IMR-90 (cell line): ENCODE results near the gene AFDN. TPM values are rescaled to one million over a fixed set of nuclear protein-coding genes. Genes with fewer than 3 reads are reported as not detected.

Experiments
- ATAC-seq: fragments of 200-7000 bp; cut with Tn5 transposase; 2 replicates; pipeline ENCODE4 v1.9.1; 2020; ENCODE audit warnings: low read depth, mild to moderate bottlenecking, moderate library complexity
- BruUV-seq: library from RNA; stranded (reverse); fragments of 400-500 nt; replicated peaks from 2 replicates; lab custom pipeline; 2021; lab: Mats Ljungman, UMichigan
- CTCF ChIA-PET: fragments of 300-600 bp; formaldehyde crosslinking; extraction: SDS; loops from one replicate; lab custom pipeline; 2021; ENCODE audit warnings: antibody characterized with exemption; lab: Yijun Ruan, JAX
- POLR2A ChIA-PET: fragments of 300-600 bp; sonication (Branson Sonifier 250); formaldehyde crosslinking; loops from one replicate; lab custom pipeline; 2022; ENCODE audit warnings: antibody characterized with exemption; ENCODE audit not compliant: unreplicated experiment; lab: Charles Lee
- DNase-seq: peaks from one replicate; pipeline ENCODE4 v3.0.0; 2013
- H2AFZ ChIP-seq: replicated peaks from 2 replicates; pipeline ENCODE3; 2013; ENCODE audit warnings: low read length, mild to moderate bottlenecking; ENCODE audit not compliant: poor library complexity
- H2AK5ac ChIP-seq: 2 replicates; pipeline ENCODE4 v1.6.1; 2013; ENCODE audit warnings: low read depth, low read length, inconsistent platforms
- H2AK9ac ChIP-seq: replicated peaks from 2 replicates; pipeline ENCODE3; 2013; ENCODE audit warnings: mild to moderate bottlenecking, low read depth, low read length, moderate library complexity; ENCODE audit not compliant: poor library complexity
- H2BK120ac ChIP-seq: 2 replicates; pipeline ENCODE4 v1.6.1; 2013; ENCODE audit warnings: low read depth, low read length, inconsistent platforms
- H2BK15ac ChIP-seq: 3 replicates; pipeline ENCODE4 v1.6.1; 2013; ENCODE audit warnings: low read depth, low read length, inconsistent platforms
- H2BK20ac ChIP-seq: 2 replicates; pipeline ENCODE4 v1.6.1; 2013; ENCODE audit warnings: low read depth, mild to moderate bottlenecking, inconsistent platforms, low read length, moderate library complexity
- H2BK5ac ChIP-seq: 2 replicates; pipeline ENCODE4 v1.6.1; 2013; ENCODE audit warnings: mild to moderate bottlenecking, low read depth, low read length, inconsistent platforms; ENCODE audit not compliant: poor library complexity, severe bottlenecking
- H3K14ac ChIP-seq: replicated peaks from 2 replicates; pipeline ENCODE4 v1.6.1; 2013; ENCODE audit warnings: low read depth, low read length, inconsistent platforms
- H3K18ac ChIP-seq: 2 replicates; pipeline ENCODE4 v1.6.1; 2013; ENCODE audit warnings: low read depth, low read length, control low read depth
- H3K23ac ChIP-seq: 2 replicates; pipeline ENCODE4 v1.6.1; 2013; ENCODE audit warnings: low read depth, low read length, inconsistent platforms
- H3K27ac ChIP-seq: 2 replicates; pipeline ENCODE4 v1.5.1; 2013; ENCODE audit warnings: mild to moderate bottlenecking, control low read depth, low read length; ENCODE audit not compliant: insufficient read depth
- H3K27me3 ChIP-seq: 2 replicates; pipeline ENCODE4 v1.6.1; 2013; ENCODE audit warnings: low read length; ENCODE audit not compliant: control insufficient read depth, insufficient read depth
- H3K36me3 ChIP-seq: 2 replicates; pipeline ENCODE4 v1.6.1; 2013; ENCODE audit warnings: low read length, mixed read lengths; ENCODE audit not compliant: control insufficient read depth, insufficient read depth
- H3K4ac ChIP-seq: 2 replicates; pipeline ENCODE4 v1.6.1; 2013; ENCODE audit warnings: low read depth, low read length, inconsistent platforms
- H3K4me1 ChIP-seq: 2 replicates; pipeline ENCODE4 v1.6.1; 2013; ENCODE audit warnings: low read length, mixed read lengths; ENCODE audit not compliant: control insufficient read depth, insufficient read depth
- H3K4me2 ChIP-seq: 2 replicates; pipeline ENCODE4 v1.6.1; 2013; ENCODE audit warnings: low read depth, mild to moderate bottlenecking, control low read depth, low read length, moderate library complexity
- H3K4me3 ChIP-seq: 2 replicates; pipeline ENCODE4 v1.5.1; 2013; ENCODE audit warnings: low read depth, mild to moderate bottlenecking, control low read depth, low read length, moderate library complexity; ENCODE audit not compliant: insufficient read depth
- H3K56ac ChIP-seq: 2 replicates; pipeline ENCODE4 v1.6.1; 2013; ENCODE audit warnings: low read length, inconsistent platforms; ENCODE audit not compliant: insufficient read depth; ENCODE audit errors: extremely low read depth
- H3K79me1 ChIP-seq, 2 experiments: 2 replicates each; pipeline ENCODE4 v1.6.1; 2013; ENCODE audit warnings: low read length in 2 of 2, inconsistent platforms in 1 of 2, low read depth in 1 of 2
- H3K9ac ChIP-seq: 2 replicates; pipeline ENCODE4 v1.6.1; 2013; ENCODE audit warnings: low read depth, low read length, control low read depth
- H3K9me1 ChIP-seq: 2 replicates; pipeline ENCODE4 v1.6.1; 2013; ENCODE audit warnings: low read length, inconsistent platforms; ENCODE audit not compliant: insufficient read depth
- H3K9me3 ChIP-seq: 2 replicates; pipeline ENCODE4 v1.6.1; 2013; ENCODE audit warnings: low read length; ENCODE audit not compliant: control insufficient read depth, insufficient read depth
- H4K20me1 ChIP-seq: 2 replicates; pipeline ENCODE4 v1.6.1; 2013; ENCODE audit warnings: low read length, inconsistent platforms; ENCODE audit not compliant: insufficient read depth
- H4K5ac ChIP-seq: 2 replicates; pipeline ENCODE4 v1.6.1; 2013; ENCODE audit warnings: mild to moderate bottlenecking, low read depth, low read length, control low read depth
- H4K8ac ChIP-seq, 2 experiments: 2 replicates each; pipeline ENCODE4 v1.6.1; 2013; ENCODE audit warnings: low read depth in 2 of 2, low read length in 2 of 2, control low read depth in 1 of 2, inconsistent platforms in 1 of 2
- H4K91ac ChIP-seq: 2 replicates; pipeline ENCODE4 v1.6.1; 2013; ENCODE audit warnings: low read depth, low read length, inconsistent platforms; ENCODE audit not compliant: insufficient read depth
- BHLHE40 ChIP-seq: fragments of 150-350 bp; IDR thresholded peaks from 2 replicates; pipeline ENCODE4 v1.6.1; 2016; ENCODE audit warnings: mild to moderate bottlenecking, low read depth, low read length
- CEBPB ChIP-seq: IDR thresholded peaks from 2 replicates; pipeline ENCODE4 v1.6.1; 2012; ENCODE audit warnings: low read depth, low read length, improper control_type of control experiment
- CHD1 ChIP-seq: IDR thresholded peaks from 2 replicates; pipeline ENCODE4 v1.6.1; 2012; ENCODE audit warnings: low read depth, low read length, improper control_type of control experiment
- CTCF ChIP-seq: conservative IDR thresholded peaks from 2 replicates; pipeline ENCODE4 v1.5.1; 2012; ENCODE audit warnings: mild to moderate bottlenecking, low read depth, low read length, improper control_type of control experiment
- ELK1 ChIP-seq: fragments of 150-350 bp; IDR thresholded peaks from 2 replicates; pipeline ENCODE4 v1.6.1; 2016; ENCODE audit warnings: low read depth, mild to moderate bottlenecking, low read length, moderate library complexity, borderline replicate concordance
- FOS ChIP-seq: fragments of 150-350 bp; IDR thresholded peaks from 2 replicates; pipeline ENCODE4 v1.6.1; 2016; ENCODE audit warnings: low read depth, low read length
- MAFK ChIP-seq: IDR thresholded peaks from 2 replicates; pipeline ENCODE4 v1.6.1; 2012; ENCODE audit warnings: low read depth, low read length, improper control_type of control experiment
- MAZ ChIP-seq: IDR thresholded peaks from 2 replicates; pipeline ENCODE4 v1.6.1; 2012; ENCODE audit warnings: low read depth, mild to moderate bottlenecking, low read length, improper control_type of control experiment, moderate library complexity, borderline replicate concordance
- MXI1 ChIP-seq: IDR thresholded peaks from 2 replicates; pipeline ENCODE4 v1.6.1; 2012; ENCODE audit warnings: low read depth, mild to moderate bottlenecking, low read length, moderate library complexity, borderline replicate concordance
- NFE2L2 ChIP-seq: fragments of 150-350 bp; IDR thresholded peaks from 2 replicates; pipeline ENCODE4 v1.6.1; 2016; ENCODE audit warnings: low read depth, mild to moderate bottlenecking, low read length
- POLR2A ChIP-seq: IDR thresholded peaks from 2 replicates; pipeline ENCODE4 v1.6.1; 2012; ENCODE audit warnings: mild to moderate bottlenecking, low read depth, low read length
- RAD21 ChIP-seq: IDR thresholded peaks from 2 replicates; pipeline ENCODE4 v1.6.1; 2012; ENCODE audit warnings: low read length, improper control_type of control experiment
- RCOR1 ChIP-seq: IDR thresholded peaks from 2 replicates; pipeline ENCODE4 v1.6.1; 2012; ENCODE audit warnings: mild to moderate bottlenecking, low read length, improper control_type of control experiment; ENCODE audit not compliant: insufficient replicate concordance
- RFX5 ChIP-seq: IDR thresholded peaks from 2 replicates; pipeline ENCODE4 v1.8.0; 2012; ENCODE audit warnings: low read depth, mild to moderate bottlenecking, low read length, moderate library complexity
- SMC3 ChIP-seq: fragments of 150-350 bp; IDR thresholded peaks from 2 replicates; pipeline ENCODE4 v1.6.1; 2016; ENCODE audit warnings: low read depth, mild to moderate bottlenecking, antibody characterized with exemption, low read length, moderate library complexity
- USF2 ChIP-seq: fragments of 150-350 bp; IDR thresholded peaks from 2 replicates; pipeline ENCODE4 v1.6.1; 2017; ENCODE audit warnings: mild to moderate bottlenecking, antibody characterized with exemption, low read length, low read depth
- WGBS, 2 experiments: methylation state at CpG; one replicate each; pipeline versions ENCODE4 v1.1.5 to v1.1.7; 2013; ENCODE audit warnings: missing lambda C conversion rate in 2 of 2; ENCODE audit not compliant: insufficient read length in 1 of 2; ENCODE audit errors: extremely low coverage in 2 of 2; 5-methylcytosine and 5-hydroxymethylcytosine counted together
- dilution Hi-C: fragments of 300-500 bp; cut with HindIII; formaldehyde crosslinking; loops from one replicate; pipeline ENCODE4 v1.14.3; 2018; ENCODE audit warnings: low sequenced_read_pairs; ENCODE audit not compliant: unreplicated experiment
- in situ Hi-C: fragments of 300-500 bp; cut with MboI; formaldehyde crosslinking; loops from 3 replicates; pipeline ENCODE4 v1.14.3; 2019; ENCODE audit warnings: low sequenced_read_pairs, inconsistent platforms, mixed read lengths
- intact Hi-C: fragments of 100-400 bp; cut with micrococcal nuclease; formaldehyde crosslinking; loops from 2 replicates; pipeline ENCODE4 v1.10.0; 2022
- polyA plus RNA-seq, 3 experiments: library from polyadenylated mRNA; depleted of rRNA; stranded (reverse); fragments of >200 nt; gene quantifications; 2 replicates each; pipeline ENCODE4 v1.2.3, GENCODE V29; 2012; ENCODE audit warnings: low replicate concordance in 1 of 3
- total RNA-seq: library from RNA; depleted of rRNA; stranded (reverse); fragments of >200 nt; gene quantifications from 2 replicates; pipeline ENCODE4 v1.2.3, GENCODE V29; 2012

The AFDN gene
- total and polyA plus RNA-seq, 2 of the 4 experiments (the other 2 are of a cell fraction): 11.6 to 20.8 TPM

GRCh38 chr6:167954151-167954550, 127.4 kb downstream of the AFDN start:
- ChIA-PET CTCF (no interaction called here), POLR2A (no interaction called here)
- Histone ChIP-seq H3K9me3 (no peaks in the 10 kb centered on the region), H4K5ac (no peak overlapping the region), H2BK20ac (no peak overlapping the region), H4K20me1 (no peaks in the 10 kb centered on the region), H2AFZ (no peak overlapping the region), H3K79me1 (peaks cover 0 to 13% of the 10 kb centered on the region in 2 experiments), H2BK120ac (no peak overlapping the region), H3K9ac (no peak overlapping the region), H2AK5ac (no peak overlapping the region), H3K27me3 (no peaks in the 10 kb centered on the region), H2BK15ac (no peak overlapping the region), H3K56ac (no peak overlapping the region), H3K23ac (no peak overlapping the region), H3K18ac (no peak overlapping the region), H3K14ac (no peak overlapping the region), H3K4me1 (peaks cover 3% of the 10 kb centered on the region; the same call in 1 of the 2 replicates), H3K4me2 (no peak overlapping the region), H3K4ac (no peak overlapping the region), H2AK9ac (no peak overlapping the region), H4K8ac (no peak overlapping the region), H3K4me3 (no peak overlapping the region), H3K27ac (no peak overlapping the region), H4K91ac (no peak overlapping the region), H3K9me1 (peaks cover 14% of the 10 kb centered on the region), H3K36me3 (peaks cover 16% of the 10 kb centered on the region), H2BK5ac (no peak overlapping the region)
- WGBS, 2 experiments: no CpG with 5 or more reads among the region's 3 CpGs
- in situ Hi-C loops (no loop called here), intact Hi-C loops (loop anchor here (10.0 kb wide), 1 partner anchor 81 kb away; no protein-coding TSS in a partner anchor), dilution Hi-C loops (no loop called here)
- DNase-seq: no peak
- no peak for ATAC-seq
- BruUV-seq: no TSS peak
- TF ChIP-seq CTCF (no peak), SMC3 (no peak), RAD21 (no peak), CEBPB (no peak), USF2 (no peak), BHLHE40 (no peak), RCOR1 (no peak), MAZ (no peak), MAFK (no peak), NFE2L2 (no peak), MXI1 (no peak), RFX5 (no peak), FOS (no peak), POLR2A (no peak), CHD1 (no peak), ELK1 (no peak)
